IMR-90 (cell line): ENCODE results near the gene SLC40A1. TPM values are rescaled to one million over a fixed set of nuclear protein-coding genes. Genes with fewer than 3 reads are reported as not detected.

Experiments used
- ATAC-seq: fragments of 200-7000 bp; cut with Tn5 transposase; 2 replicates; pipeline ENCODE4 v1.9.1; 2020; ENCODE audit warnings: low read depth, mild to moderate bottlenecking, moderate library complexity
- BruUV-seq: library from RNA; stranded (reverse); fragments of 400-500 nt; replicated peaks from 2 replicates; lab custom pipeline; 2021; lab: Mats Ljungman, UMichigan
- CTCF ChIA-PET: fragments of 300-600 bp; formaldehyde crosslinking; extraction: SDS; loops from one replicate; lab custom pipeline; 2021; ENCODE audit warnings: antibody characterized with exemption; lab: Yijun Ruan, JAX
- POLR2A ChIA-PET: fragments of 300-600 bp; sonication (Branson Sonifier 250); formaldehyde crosslinking; loops from one replicate; lab custom pipeline; 2022; ENCODE audit warnings: antibody characterized with exemption; ENCODE audit not compliant: unreplicated experiment; lab: Charles Lee
- DNase-seq: peaks from one replicate; pipeline ENCODE4 v3.0.0; 2013
- H2AFZ ChIP-seq: replicated peaks from 2 replicates; pipeline ENCODE3; 2013; ENCODE audit warnings: low read length, mild to moderate bottlenecking; ENCODE audit not compliant: poor library complexity
- H2AK5ac ChIP-seq: 2 replicates; pipeline ENCODE4 v1.6.1; 2013; ENCODE audit warnings: low read depth, low read length, inconsistent platforms
- H2AK9ac ChIP-seq: replicated peaks from 2 replicates; pipeline ENCODE3; 2013; ENCODE audit warnings: mild to moderate bottlenecking, low read depth, low read length, moderate library complexity; ENCODE audit not compliant: poor library complexity
- H2BK120ac ChIP-seq: 2 replicates; pipeline ENCODE4 v1.6.1; 2013; ENCODE audit warnings: low read depth, low read length, inconsistent platforms
- H2BK15ac ChIP-seq: 3 replicates; pipeline ENCODE4 v1.6.1; 2013; ENCODE audit warnings: low read depth, low read length, inconsistent platforms
- H2BK20ac ChIP-seq: 2 replicates; pipeline ENCODE4 v1.6.1; 2013; ENCODE audit warnings: low read depth, mild to moderate bottlenecking, inconsistent platforms, low read length, moderate library complexity
- H2BK5ac ChIP-seq: 2 replicates; pipeline ENCODE4 v1.6.1; 2013; ENCODE audit warnings: mild to moderate bottlenecking, low read depth, low read length, inconsistent platforms; ENCODE audit not compliant: poor library complexity, severe bottlenecking
- H3K14ac ChIP-seq: replicated peaks from 2 replicates; pipeline ENCODE4 v1.6.1; 2013; ENCODE audit warnings: low read depth, low read length, inconsistent platforms
- H3K18ac ChIP-seq: 2 replicates; pipeline ENCODE4 v1.6.1; 2013; ENCODE audit warnings: low read depth, low read length, control low read depth
- H3K23ac ChIP-seq: 2 replicates; pipeline ENCODE4 v1.6.1; 2013; ENCODE audit warnings: low read depth, low read length, inconsistent platforms
- H3K27ac ChIP-seq: 2 replicates; pipeline ENCODE4 v1.5.1; 2013; ENCODE audit warnings: mild to moderate bottlenecking, control low read depth, low read length; ENCODE audit not compliant: insufficient read depth
- H3K27me3 ChIP-seq: 2 replicates; pipeline ENCODE4 v1.6.1; 2013; ENCODE audit warnings: low read length; ENCODE audit not compliant: control insufficient read depth, insufficient read depth
- H3K36me3 ChIP-seq: 2 replicates; pipeline ENCODE4 v1.6.1; 2013; ENCODE audit warnings: low read length, mixed read lengths; ENCODE audit not compliant: control insufficient read depth, insufficient read depth
- H3K4ac ChIP-seq: 2 replicates; pipeline ENCODE4 v1.6.1; 2013; ENCODE audit warnings: low read depth, low read length, inconsistent platforms
- H3K4me1 ChIP-seq: 2 replicates; pipeline ENCODE4 v1.6.1; 2013; ENCODE audit warnings: low read length, mixed read lengths; ENCODE audit not compliant: control insufficient read depth, insufficient read depth
- H3K4me2 ChIP-seq: 2 replicates; pipeline ENCODE4 v1.6.1; 2013; ENCODE audit warnings: low read depth, mild to moderate bottlenecking, control low read depth, low read length, moderate library complexity
- H3K4me3 ChIP-seq: 2 replicates; pipeline ENCODE4 v1.5.1; 2013; ENCODE audit warnings: low read depth, mild to moderate bottlenecking, control low read depth, low read length, moderate library complexity; ENCODE audit not compliant: insufficient read depth
- H3K56ac ChIP-seq: 2 replicates; pipeline ENCODE4 v1.6.1; 2013; ENCODE audit warnings: low read length, inconsistent platforms; ENCODE audit not compliant: insufficient read depth; ENCODE audit errors: extremely low read depth
- H3K79me1 ChIP-seq, 2 experiments: 2 replicates each; pipeline ENCODE4 v1.6.1; 2013; ENCODE audit warnings: low read length in 2 of 2, inconsistent platforms in 1 of 2, low read depth in 1 of 2
- H3K9ac ChIP-seq: 2 replicates; pipeline ENCODE4 v1.6.1; 2013; ENCODE audit warnings: low read depth, low read length, control low read depth
- H3K9me1 ChIP-seq: 2 replicates; pipeline ENCODE4 v1.6.1; 2013; ENCODE audit warnings: low read length, inconsistent platforms; ENCODE audit not compliant: insufficient read depth
- H3K9me3 ChIP-seq: 2 replicates; pipeline ENCODE4 v1.6.1; 2013; ENCODE audit warnings: low read length; ENCODE audit not compliant: control insufficient read depth, insufficient read depth
- H4K20me1 ChIP-seq: 2 replicates; pipeline ENCODE4 v1.6.1; 2013; ENCODE audit warnings: low read length, inconsistent platforms; ENCODE audit not compliant: insufficient read depth
- H4K5ac ChIP-seq: 2 replicates; pipeline ENCODE4 v1.6.1; 2013; ENCODE audit warnings: mild to moderate bottlenecking, low read depth, low read length, control low read depth
- H4K8ac ChIP-seq, 2 experiments: 2 replicates each; pipeline ENCODE4 v1.6.1; 2013; ENCODE audit warnings: low read depth in 2 of 2, low read length in 2 of 2, control low read depth in 1 of 2, inconsistent platforms in 1 of 2
- H4K91ac ChIP-seq: 2 replicates; pipeline ENCODE4 v1.6.1; 2013; ENCODE audit warnings: low read depth, low read length, inconsistent platforms; ENCODE audit not compliant: insufficient read depth
- BHLHE40 ChIP-seq: fragments of 150-350 bp; IDR thresholded peaks from 2 replicates; pipeline ENCODE4 v1.6.1; 2016; ENCODE audit warnings: mild to moderate bottlenecking, low read depth, low read length
- CEBPB ChIP-seq: IDR thresholded peaks from 2 replicates; pipeline ENCODE4 v1.6.1; 2012; ENCODE audit warnings: low read depth, low read length, improper control_type of control experiment
- CHD1 ChIP-seq: IDR thresholded peaks from 2 replicates; pipeline ENCODE4 v1.6.1; 2012; ENCODE audit warnings: low read depth, low read length, improper control_type of control experiment
- CTCF ChIP-seq: conservative IDR thresholded peaks from 2 replicates; pipeline ENCODE4 v1.5.1; 2012; ENCODE audit warnings: mild to moderate bottlenecking, low read depth, low read length, improper control_type of control experiment
- ELK1 ChIP-seq: fragments of 150-350 bp; IDR thresholded peaks from 2 replicates; pipeline ENCODE4 v1.6.1; 2016; ENCODE audit warnings: low read depth, mild to moderate bottlenecking, low read length, moderate library complexity, borderline replicate concordance
- FOS ChIP-seq: fragments of 150-350 bp; IDR thresholded peaks from 2 replicates; pipeline ENCODE4 v1.6.1; 2016; ENCODE audit warnings: low read depth, low read length
- MAFK ChIP-seq: IDR thresholded peaks from 2 replicates; pipeline ENCODE4 v1.6.1; 2012; ENCODE audit warnings: low read depth, low read length, improper control_type of control experiment
- MAZ ChIP-seq: IDR thresholded peaks from 2 replicates; pipeline ENCODE4 v1.6.1; 2012; ENCODE audit warnings: low read depth, mild to moderate bottlenecking, low read length, improper control_type of control experiment, moderate library complexity, borderline replicate concordance
- MXI1 ChIP-seq: IDR thresholded peaks from 2 replicates; pipeline ENCODE4 v1.6.1; 2012; ENCODE audit warnings: low read depth, mild to moderate bottlenecking, low read length, moderate library complexity, borderline replicate concordance
- NFE2L2 ChIP-seq: fragments of 150-350 bp; IDR thresholded peaks from 2 replicates; pipeline ENCODE4 v1.6.1; 2016; ENCODE audit warnings: low read depth, mild to moderate bottlenecking, low read length
- POLR2A ChIP-seq: IDR thresholded peaks from 2 replicates; pipeline ENCODE4 v1.6.1; 2012; ENCODE audit warnings: mild to moderate bottlenecking, low read depth, low read length
- RAD21 ChIP-seq: IDR thresholded peaks from 2 replicates; pipeline ENCODE4 v1.6.1; 2012; ENCODE audit warnings: low read length, improper control_type of control experiment
- RCOR1 ChIP-seq: IDR thresholded peaks from 2 replicates; pipeline ENCODE4 v1.6.1; 2012; ENCODE audit warnings: mild to moderate bottlenecking, low read length, improper control_type of control experiment; ENCODE audit not compliant: insufficient replicate concordance
- RFX5 ChIP-seq: IDR thresholded peaks from 2 replicates; pipeline ENCODE4 v1.8.0; 2012; ENCODE audit warnings: low read depth, mild to moderate bottlenecking, low read length, moderate library complexity
- SMC3 ChIP-seq: fragments of 150-350 bp; IDR thresholded peaks from 2 replicates; pipeline ENCODE4 v1.6.1; 2016; ENCODE audit warnings: low read depth, mild to moderate bottlenecking, antibody characterized with exemption, low read length, moderate library complexity
- USF2 ChIP-seq: fragments of 150-350 bp; IDR thresholded peaks from 2 replicates; pipeline ENCODE4 v1.6.1; 2017; ENCODE audit warnings: mild to moderate bottlenecking, antibody characterized with exemption, low read length, low read depth
- WGBS, 2 experiments: methylation state at CpG; one replicate each; pipeline versions ENCODE4 v1.1.5 to v1.1.7; 2013; ENCODE audit warnings: missing lambda C conversion rate in 2 of 2; ENCODE audit not compliant: insufficient read length in 1 of 2; ENCODE audit errors: extremely low coverage in 2 of 2; 5-methylcytosine and 5-hydroxymethylcytosine counted together
- dilution Hi-C: fragments of 300-500 bp; cut with HindIII; formaldehyde crosslinking; loops from one replicate; pipeline ENCODE4 v1.14.3; 2018; ENCODE audit warnings: low sequenced_read_pairs; ENCODE audit not compliant: unreplicated experiment
- in situ Hi-C: fragments of 300-500 bp; cut with MboI; formaldehyde crosslinking; loops from 3 replicates; pipeline ENCODE4 v1.14.3; 2019; ENCODE audit warnings: low sequenced_read_pairs, inconsistent platforms, mixed read lengths
- intact Hi-C: fragments of 100-400 bp; cut with micrococcal nuclease; formaldehyde crosslinking; loops from 2 replicates; pipeline ENCODE4 v1.10.0; 2022
- polyA plus RNA-seq, 3 experiments: library from polyadenylated mRNA; depleted of rRNA; stranded (reverse); fragments of >200 nt; gene quantifications; 2 replicates each; pipeline ENCODE4 v1.2.3, GENCODE V29; 2012; ENCODE audit warnings: low replicate concordance in 1 of 3
- total RNA-seq: library from RNA; depleted of rRNA; stranded (reverse); fragments of >200 nt; gene quantifications from 2 replicates; pipeline ENCODE4 v1.2.3, GENCODE V29; 2012

Gene SLC40A1
- total and polyA plus RNA-seq, 2 of the 4 experiments (the other 2 are of a cell fraction) = 1.5 to 5.0 TPM

GRCh38 chr2:189540551-189540950 is 40.0 kb downstream of the SLC40A1 start:
- dilution Hi-C loops = no loop called here

More at GRCh38 chr2:189540551-189540950, 40.0 kb downstream of the SLC40A1 start:
- in situ Hi-C loops (no loop called here), intact Hi-C loops (no loop called here)
- H2BK120ac ChIP-seq = no peak overlapping the region
- no peak overlapping the region for H3K56ac ChIP-seq
- no peaks in the 10 kb centered on the region for H3K36me3 ChIP-seq
- ATAC-seq (no peak), DNase-seq (no peak)
- no peak for TF ChIP-seq CTCF
- TF ChIP-seq ELK1 = no peak
- no peak for TF ChIP-seq BHLHE40
- no peak for TF ChIP-seq RFX5
- TF ChIP-seq FOS = no peak
- no peak for TF ChIP-seq MAZ
- TF ChIP-seq NFE2L2 = no peak
- TF ChIP-seq SMC3 = no peak
- TF ChIP-seq RAD21 = no peak
- TF ChIP-seq CHD1 = no peak
- TF ChIP-seq MAFK = no peak
- no peak for TF ChIP-seq CEBPB
- TF ChIP-seq MXI1 = no peak
- TF ChIP-seq POLR2A = no peak
- TF ChIP-seq RCOR1 = no peak
- no peak for TF ChIP-seq USF2
- no peak overlapping the region for H3K14ac ChIP-seq
- no peak overlapping the region for H3K4me3 ChIP-seq
- CTCF ChIA-PET = interaction anchor here (1.1 kb wide), 1 partner anchor 41 kb away, joined by 5 read pairs; no protein-coding TSS in a partner anchor
- no peak overlapping the region for H2AK5ac ChIP-seq
- no peaks in the 10 kb centered on the region for H3K27me3 ChIP-seq
- no peak overlapping the region for H3K27ac ChIP-seq
- no peaks in the 10 kb centered on the region for H3K9me3 ChIP-seq
- H3K23ac ChIP-seq = no peak overlapping the region
- H3K4me2 ChIP-seq = no peak overlapping the region
- no peak overlapping the region for H4K5ac ChIP-seq
- no peak overlapping the region for H2BK20ac ChIP-seq
- no peak overlapping the region for H3K9ac ChIP-seq
- POLR2A ChIA-PET = interaction anchor here (0.5 kb wide), 1 partner anchor 142 kb away, joined by 5 read pairs; no protein-coding TSS in a partner anchor
- H2AK9ac ChIP-seq = no peak overlapping the region
- H2BK15ac ChIP-seq = no peak overlapping the region
- no peak overlapping the region for H4K8ac ChIP-seq
- H2AFZ ChIP-seq = no peak overlapping the region
- no TSS peak for BruUV-seq
- H3K4ac ChIP-seq = no peak overlapping the region
- 0 out of 2 replicates have a peak, but pooled peaks cover 2% of the 10 kb centered on the region for H3K9me1 ChIP-seq
- H3K79me1 ChIP-seq = no peaks in the 10 kb centered on the region
- no peak overlapping the region for H2BK5ac ChIP-seq
- H4K20me1 ChIP-seq = no peaks in the 10 kb centered on the region
- no peak overlapping the region for H4K91ac ChIP-seq
- H3K4me1 ChIP-seq = no peaks in the 10 kb centered on the region
- H3K18ac ChIP-seq = no peak overlapping the region
- WGBS, 2 experiments = no CpG with 5 or more reads among the region's 1 CpG
